CD4-positive, alpha-beta memory T cell (primary cell): ENCODE measurements around the gene RIMBP2. TPM values are rescaled to one million over a fixed set of nuclear protein-coding genes. Genes with fewer than 3 reads are reported as not detected.

Experiments
- CTCF ChIA-PET: fragments of 350-600 bp; sonication (Branson Sonifier 250); formaldehyde crosslinking; loops from one replicate; lab custom pipeline; 2021; ENCODE audit warnings: inconsistent platforms; ENCODE audit not compliant: partially characterized antibody; lab: Charles Lee
- POLR2A ChIA-PET: fragments of 350-600 bp; sonication (Branson Sonifier 250); formaldehyde crosslinking; loops from one replicate; lab custom pipeline; 2021; ENCODE audit not compliant: partially characterized antibody; lab: Charles Lee
- DNase-seq, 5 donors: peaks; one replicate each; pipeline versions ENCODE4 v3.0.0 to v3.0.0-alpha.2; 2020 to 2022; ENCODE audit warnings: mixed read lengths in 1 of 5
- H3K27ac ChIP-seq: one replicate; pipeline ENCODE4 v1.7.0; 2013; ENCODE audit warnings: low read depth, low read length
- H3K27me3 ChIP-seq: 2 replicates; pipeline ENCODE4 v1.7.0; 2013; ENCODE audit warnings: mild to moderate bottlenecking, low read length, moderate library complexity; ENCODE audit not compliant: insufficient read depth
- H3K36me3 ChIP-seq: 2 replicates; pipeline ENCODE4 v1.7.0; 2013; ENCODE audit warnings: mild to moderate bottlenecking, low read length, moderate library complexity; ENCODE audit not compliant: insufficient read depth
- H3K4me1 ChIP-seq: 2 replicates; pipeline ENCODE4 v1.7.0; 2013; ENCODE audit warnings: mild to moderate bottlenecking, low read length, moderate library complexity; ENCODE audit not compliant: insufficient read depth
- H3K4me3 ChIP-seq, 2 donors: one replicate each; pipeline ENCODE4 v1.7.0; 2013; ENCODE audit warnings: low read length in 2 of 2, mild to moderate bottlenecking in 1 of 2
- H3K9me3 ChIP-seq, 2 donors: one replicate each; pipeline ENCODE4 v1.7.0; 2013; ENCODE audit warnings: low read length in 2 of 2, control low read depth in 1 of 2; ENCODE audit not compliant: control insufficient read depth in 1 of 2
- H3K27ac Mint-ChIP-seq, 7 donors: one replicate each; pipeline ENCODE4 v1.8.0; 2020 to 2021; ENCODE audit warnings: mixed read lengths in 7 of 7, mild to moderate bottlenecking in 6 of 7, inconsistent platforms in 3 of 7, moderate library complexity in 3 of 7
- H3K27me3 Mint-ChIP-seq, 2 donors: one replicate each; pipeline ENCODE4 v1.8.0; 2020 to 2021; ENCODE audit warnings: mixed read lengths in 2 of 2
- H3K36me3 Mint-ChIP-seq, 2 donors: one replicate each; pipeline ENCODE4 v1.8.0; 2020 to 2021; ENCODE audit warnings: mixed read lengths in 2 of 2, inconsistent platforms in 1 of 2, mild to moderate bottlenecking in 1 of 2
- H3K4me1 Mint-ChIP-seq, 4 donors: one replicate each; pipeline ENCODE4 v1.8.0; 2020 to 2021; ENCODE audit warnings: mixed read lengths in 4 of 4, mild to moderate bottlenecking in 1 of 4
- H3K4me3 Mint-ChIP-seq, 8 donors: one replicate each; pipeline ENCODE4 v1.8.0; 2020 to 2021; ENCODE audit warnings: mixed read lengths in 8 of 8, mild to moderate bottlenecking in 7 of 8, moderate library complexity in 6 of 8, inconsistent platforms in 3 of 8
- H3K9me3 Mint-ChIP-seq, 8 donors: one replicate each; pipeline ENCODE4 v1.8.0; 2020 to 2021; ENCODE audit warnings: mixed read lengths in 8 of 8, mild to moderate bottlenecking in 5 of 8, inconsistent platforms in 3 of 8, moderate library complexity in 1 of 8
- intact Hi-C: fragments of 100-400 bp; cut with micrococcal nuclease; formaldehyde crosslinking; loops from one replicate; pipeline ENCODE4 v1.15.1; 2023
- polyA plus RNA-seq, 2 donors: library from polyadenylated mRNA; unstranded; fragments of 300-500 nt; fragmentation: Illumina TruSeq; gene quantifications; one replicate each; pipeline ENCODE4 v1.2.3, GENCODE V29; 2021
- total RNA-seq, 2 experiments: library from RNA; stranded (reverse); gene quantifications; one replicate each; pipeline ENCODE4 v1.2.3, GENCODE V29; 2021

RIMBP2 gene
- total and polyA plus RNA-seq, 4 experiments from 2014 or later: 0.20 TPM; not detected in 3

- no peaks in the 10 kb centered on the region for H3K36me3 ChIP-seq
- H3K4me3 ChIP-seq: no peak overlapping the region
- Mint-ChIP-seq H3K4me3 (no peak overlapping the region), H3K9me3 (peaks cover 0 to 4% (median 0%) of the 10 kb centered on the region in 8 donors), H3K27ac (no peak overlapping the region), H3K36me3 (no peaks in the 10 kb centered on the region), H3K27me3 (no peaks in the 10 kb centered on the region), H3K4me1 (no peaks in the 10 kb centered on the region)
- intact Hi-C loops: no loop called here
- POLR2A ChIA-PET: no interaction called here
- no peaks in the 10 kb centered on the region for H3K4me1 ChIP-seq
- DNase-seq: no peak
- CTCF ChIA-PET: no interaction called here
- H3K27me3 ChIP-seq: no peaks in the 10 kb centered on the region
- H3K27ac ChIP-seq: no peak overlapping the region
- H3K9me3 ChIP-seq: no peaks in the 10 kb centered on the region
These were observed 279.2 kb downstream of the RIMBP2 start for GRCh38 chr12:130436741-130437501.

GRCh38 chr12:130435826-130436225, 280.3 kb downstream of the RIMBP2 start:
- Mint-ChIP-seq H3K36me3 (no peaks in the 10 kb centered on the region), H3K4me1 (no peaks in the 10 kb centered on the region), H3K27ac (no peak overlapping the region), H3K4me3 (no peak overlapping the region), H3K27me3 (no peaks in the 10 kb centered on the region), H3K9me3 (peaks cover 0 to 4% (median 0%) of the 10 kb centered on the region in 8 donors)
- Histone ChIP-seq H3K4me1 (no peaks in the 10 kb centered on the region), H3K27ac (no peak overlapping the region), H3K36me3 (no peaks in the 10 kb centered on the region), H3K4me3 (no peak overlapping the region), H3K9me3 (no peaks in the 10 kb centered on the region), H3K27me3 (no peaks in the 10 kb centered on the region)
- intact Hi-C loops: no loop called here
- CTCF ChIA-PET: no interaction called here
- DNase-seq: no peak
- POLR2A ChIA-PET: no interaction called here

GRCh38 chr12:130435331-130435730, 280.8 kb downstream of the RIMBP2 start:
- no peaks in the 10 kb centered on the region for H3K4me1 Mint-ChIP-seq
- H3K36me3 Mint-ChIP-seq: no peaks in the 10 kb centered on the region
- intact Hi-C loops: no loop called here
- no peaks in the 10 kb centered on the region for H3K27me3 ChIP-seq
- ChIA-PET CTCF (no interaction called here), POLR2A (no interaction called here)
- H3K27ac Mint-ChIP-seq: no peak overlapping the region
- no peak for DNase-seq
- no peaks in the 10 kb centered on the region for H3K4me1 ChIP-seq
- no peak overlapping the region for H3K4me3 ChIP-seq
- no peaks in the 10 kb centered on the region for H3K36me3 ChIP-seq
- H3K9me3 Mint-ChIP-seq: peaks cover 0 to 4% (median 0%) of the 10 kb centered on the region in 8 donors
- H3K4me3 Mint-ChIP-seq: no peak overlapping the region
- no peaks in the 10 kb centered on the region for H3K27me3 Mint-ChIP-seq
- H3K27ac ChIP-seq: no peak overlapping the region
- no peaks in the 10 kb centered on the region for H3K9me3 ChIP-seq

GRCh38 chr12:130434560-130434959, 281.5 kb downstream of the RIMBP2 start:
- H3K4me3 Mint-ChIP-seq: no peak overlapping the region
- Histone ChIP-seq H3K36me3 (no peaks in the 10 kb centered on the region), H3K27me3 (no peaks in the 10 kb centered on the region), H3K4me1 (no peaks in the 10 kb centered on the region), H3K9me3 (no peaks in the 10 kb centered on the region), H3K4me3 (no peak overlapping the region), H3K27ac (no peak overlapping the region)
- intact Hi-C loops: no loop called here
- no peaks in the 10 kb centered on the region for H3K36me3 Mint-ChIP-seq
- no peak overlapping the region for H3K27ac Mint-ChIP-seq
- peaks cover 0 to 4% (median 0%) of the 10 kb centered on the region in 8 donors for H3K9me3 Mint-ChIP-seq
- H3K27me3 Mint-ChIP-seq: no peaks in the 10 kb centered on the region
- POLR2A ChIA-PET: no interaction called here
- CTCF ChIA-PET: no interaction called here
- no peak for DNase-seq
- no peaks in the 10 kb centered on the region for H3K4me1 Mint-ChIP-seq

GRCh38 chr12:130433834-130434233, 282.3 kb downstream of the RIMBP2 start:
- H3K4me1 ChIP-seq: no peaks in the 10 kb centered on the region
- H3K4me3 ChIP-seq: no peak overlapping the region
- H3K27me3 ChIP-seq: no peaks in the 10 kb centered on the region
- H3K4me1 Mint-ChIP-seq: no peaks in the 10 kb centered on the region
- POLR2A ChIA-PET: no interaction called here
- CTCF ChIA-PET: no interaction called here
- no peaks in the 10 kb centered on the region for H3K36me3 Mint-ChIP-seq
- no peak for DNase-seq
- no peaks in the 10 kb centered on the region for H3K36me3 ChIP-seq
- intact Hi-C loops: no loop called here
- H3K9me3 ChIP-seq: no peaks in the 10 kb centered on the region
- H3K9me3 Mint-ChIP-seq: peaks cover 0 to under 1% (median 0%) of the 10 kb centered on the region in 8 donors
- no peak overlapping the region for H3K27ac Mint-ChIP-seq
- H3K27me3 Mint-ChIP-seq: no peaks in the 10 kb centered on the region
- no peak overlapping the region for H3K27ac ChIP-seq
- no peak overlapping the region for H3K4me3 Mint-ChIP-seq

- no peak overlapping the region for H3K4me3 Mint-ChIP-seq
- ChIA-PET CTCF (no interaction called here), POLR2A (no interaction called here)
- peaks cover 0 to 3% (median 0%) of the 10 kb centered on the region in 8 donors for H3K9me3 Mint-ChIP-seq
- Histone ChIP-seq H3K27ac (no peak overlapping the region), H3K36me3 (no peaks in the 10 kb centered on the region), H3K27me3 (no peaks in the 10 kb centered on the region), H3K4me3 (no peak overlapping the region), H3K9me3 (no peaks in the 10 kb centered on the region), H3K4me1 (no peaks in the 10 kb centered on the region)
- no peak for DNase-seq
- no peak overlapping the region for H3K27ac Mint-ChIP-seq
- H3K27me3 Mint-ChIP-seq: no peaks in the 10 kb centered on the region
- intact Hi-C loops: no loop called here
- no peaks in the 10 kb centered on the region for H3K36me3 Mint-ChIP-seq
- no peaks in the 10 kb centered on the region for H3K4me1 Mint-ChIP-seq
These were observed 282.7 kb downstream of the RIMBP2 start for GRCh38 chr12:130433411-130433810.

GRCh38 chr12:130431176-130431575, 284.9 kb downstream of the RIMBP2 start:
- Histone ChIP-seq H3K27ac (no peak overlapping the region), H3K9me3 (no peaks in the 10 kb centered on the region), H3K4me3 (no peak overlapping the region), H3K4me1 (no peaks in the 10 kb centered on the region), H3K36me3 (no peaks in the 10 kb centered on the region), H3K27me3 (no peaks in the 10 kb centered on the region)
- Mint-ChIP-seq H3K27me3 (no peaks in the 10 kb centered on the region), H3K27ac (no peak overlapping the region), H3K4me1 (no peaks in the 10 kb centered on the region), H3K36me3 (no peaks in the 10 kb centered on the region), H3K4me3 (no peak overlapping the region), H3K9me3 (peaks cover 0 to 5% (median 0%) of the 10 kb centered on the region in 8 donors)
- ChIA-PET CTCF (no interaction called here), POLR2A (no interaction called here)
- no peak for DNase-seq
- intact Hi-C loops: no loop called here
